Transverse colon (tissue), 4 donors: ENCODE measurements around the gene SFRP4. TPM values are rescaled to one million over a fixed set of nuclear protein-coding genes. Genes with fewer than 3 reads are reported as not detected.
A peak's percentile ranks its signal among the peaks of the same experiment; 100 is the strongest.

ENCODE experiments used
- DNase-seq: peaks from one replicate; pipeline ENCODE4 v3.0.0-alpha.2; 2019
- H3K27ac ChIP-seq, 4 donors: fragments of 200-600 bp; sonication (generic); 2 replicates each; pipeline ENCODE4 v1.5.1; 2016 to 2018; ENCODE audit warnings: inconsistent platforms in 4 of 4
- H3K27me3 ChIP-seq: fragments of 200-600 bp; sonication (generic); 2 replicates; pipeline ENCODE4 v1.5.1; 2017; ENCODE audit warnings: inconsistent platforms
- H3K36me3 ChIP-seq, 4 donors: fragments of 200-600 bp; sonication (generic); 2 replicates each; pipeline ENCODE4 v1.5.1; 2017 to 2019; ENCODE audit warnings: inconsistent platforms in 4 of 4
- H3K4me1 ChIP-seq, 4 donors: fragments of 200-600 bp; sonication (generic); 2 replicates each; pipeline ENCODE4 v1.5.1; 2017 to 2020; ENCODE audit warnings: inconsistent platforms in 4 of 4
- H3K4me3 ChIP-seq, 4 donors: fragments of 200-600 bp; sonication (generic); 1 replicate in 1 of 4; 2 replicates in 3 of 4; pipeline versions ENCODE4 v1.5.1 to v1.6.1; 2017 to 2019; ENCODE audit warnings: inconsistent platforms in 4 of 4
- H3K9me3 ChIP-seq, 2 donors: fragments of 200-600 bp; sonication (generic); 2 replicates each; pipeline ENCODE4 v1.5.1; 2017 to 2019; ENCODE audit warnings: inconsistent platforms in 2 of 2
- CTCF ChIP-seq, 5 experiments: fragments of 200-600 bp in 3 of 5; fragments of 450-650 bp in 2 of 5; sonication (generic) in 3 of 5; IDR thresholded peaks; 1 replicate in 2 of 5; 2 replicates in 3 of 5; pipeline ENCODE4 v1.5.1; 2016 to 2017; ENCODE audit warnings: antibody characterized with exemption in 5 of 5, inconsistent platforms in 3 of 5, mild to moderate bottlenecking in 2 of 5, moderate library complexity in 1 of 5
- EP300 ChIP-seq: sonication (generic); formaldehyde crosslinking; IDR thresholded peaks from one replicate; pipeline ENCODE4 v1.6.1; 2017; ENCODE audit warnings: antibody characterized with exemption, low read depth
- POLR2A ChIP-seq: fragments of 450-650 bp; IDR thresholded peaks from one replicate; pipeline ENCODE4 v1.6.1; 2016; ENCODE audit warnings: antibody characterized with exemption, mild to moderate bottlenecking, moderate library complexity
- POLR2AphosphoS5 ChIP-seq, 3 donors: sonication (generic); formaldehyde crosslinking; IDR thresholded peaks; one replicate each; pipeline ENCODE4 v1.6.1; 2016; ENCODE audit warnings: antibody characterized with exemption in 3 of 3
- WGBS, 2 donors: methylation state at CpG; one replicate each; pipeline ENCODE4 v1.1.5; 2018; ENCODE audit warnings: low coverage in 1 of 2; 5-methylcytosine and 5-hydroxymethylcytosine counted together
- in situ Hi-C, 4 donors: fragments of 200-750 bp; cut with MboI; loops; one replicate each; pipeline versions ENCODE4 v1.15.0 to v1.15.1; 2017; ENCODE audit warnings: low sequenced_read_pairs in 3 of 4, low pct_ligation_motif_present in 1 of 4, low pct_unique_long_range_greater_than_20kb in 1 of 4
- intact Hi-C: fragments of 100-400 bp; cut with DNase I; formaldehyde crosslinking; loops from one replicate; pipeline ENCODE4 v1.15.1; 2023; ENCODE audit warnings: low total_unique reads
- total RNA-seq, 4 donors: library from RNA; depleted of rRNA; stranded (reverse); fragments of >200 nt; gene quantifications; one replicate each; pipeline ENCODE4 v1.1.0, GENCODE V29; 2016

Gene SFRP4
- total RNA-seq, 4 donors from 2014 or later: 0.41 to 1.8 (median 0.64) TPM; not detected in 1

DNA sequence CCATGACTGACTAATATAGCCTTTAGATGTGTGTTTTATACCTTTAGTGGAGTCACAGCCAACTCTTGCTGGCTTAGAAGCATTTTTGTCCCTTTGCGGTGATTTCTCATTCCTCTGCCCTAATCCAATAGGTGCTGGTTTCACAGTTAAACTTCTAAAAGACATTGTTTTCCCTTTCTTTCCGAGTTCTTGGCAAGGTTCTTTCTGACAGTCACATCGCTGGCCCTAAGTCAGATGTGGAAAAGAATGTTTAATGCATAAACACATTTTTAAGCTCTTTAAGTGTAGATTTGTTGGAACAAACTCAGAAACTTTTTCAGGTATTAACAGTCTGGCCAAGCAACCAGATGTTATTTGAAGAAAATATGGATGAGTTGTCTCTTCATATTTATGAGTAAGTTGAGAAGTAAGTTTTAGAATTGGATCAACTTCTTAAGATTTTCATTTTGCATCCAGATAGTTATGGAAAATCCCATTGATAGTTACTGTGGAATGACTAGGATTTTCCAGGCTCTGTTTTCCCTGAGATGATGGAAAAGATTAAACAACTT lies 7.9 kb upstream of the SFRP4 start:
- no peaks in the 10 kb centered on the region for H3K27me3 ChIP-seq
- no peaks in the 10 kb centered on the region for H3K36me3 ChIP-seq
- peaks cover 0 to 8% of the 10 kb centered on the region in 2 donors for H3K9me3 ChIP-seq
- TF ChIP-seq EP300 (no peak), CTCF (IDR thresholded peaks at IDR 0.05) (no peak), POLR2A (no peak), POLR2AphosphoS5 (IDR thresholded peaks at IDR 0.05) (no peak)
- DNase-seq: no peak
- in situ Hi-C loops (loop anchor here (25.0 kb wide), 2 partner anchors 163 to 288 kb away; no protein-coding TSS in a partner anchor), intact Hi-C loops (no loop called here)
- 63 to 71% methylated on average over 3 of the region's 3 CpGs for WGBS, 2 donors
- H3K4me3 ChIP-seq: no peak overlapping the region
- peaks cover 0 to 14% (median 5%) of the 10 kb centered on the region in 4 donors for H3K4me1 ChIP-seq
- H3K27ac ChIP-seq: no peak overlapping the region

DNA sequence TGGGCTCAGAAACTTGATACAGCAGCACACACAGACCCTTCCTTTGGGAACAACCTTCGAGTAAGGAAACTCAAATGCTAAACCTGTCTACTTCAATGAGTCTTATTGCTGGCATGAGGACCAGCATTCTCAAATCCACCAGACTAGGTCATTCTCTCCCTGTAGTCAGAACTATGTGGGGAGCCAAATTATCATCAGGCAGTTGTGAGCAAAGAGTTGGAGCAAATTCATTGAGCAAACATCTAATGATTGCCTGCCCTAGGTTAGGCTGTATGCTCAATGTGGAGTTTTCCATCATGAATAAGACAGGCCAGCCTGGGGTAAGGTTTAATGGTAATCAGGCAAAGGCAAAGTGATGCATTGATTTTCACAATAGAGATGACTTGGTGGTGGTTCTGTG lies 7.4 kb upstream of the SFRP4 start:
- Histone ChIP-seq H3K4me3 (no peak overlapping the region), H3K27ac (no peak overlapping the region), H3K4me1 (peaks cover 0 to 14% (median 5%) of the 10 kb centered on the region in 4 donors), H3K27me3 (no peaks in the 10 kb centered on the region), H3K9me3 (peaks cover 0 to 8% of the 10 kb centered on the region in 2 donors), H3K36me3 (no peaks in the 10 kb centered on the region)
- 59% methylated on average over 1 of the region's 1 CpG; no CpG with 5 or more reads in 1 of the 2 donors for WGBS, 2 donors
- no peak for TF ChIP-seq POLR2A
- no peak for DNase-seq
- intact Hi-C loops: no loop called here
- in situ Hi-C loops: loop anchor here (25.0 kb wide), 2 partner anchors 163 to 288 kb away; no protein-coding TSS in a partner anchor

DNA sequence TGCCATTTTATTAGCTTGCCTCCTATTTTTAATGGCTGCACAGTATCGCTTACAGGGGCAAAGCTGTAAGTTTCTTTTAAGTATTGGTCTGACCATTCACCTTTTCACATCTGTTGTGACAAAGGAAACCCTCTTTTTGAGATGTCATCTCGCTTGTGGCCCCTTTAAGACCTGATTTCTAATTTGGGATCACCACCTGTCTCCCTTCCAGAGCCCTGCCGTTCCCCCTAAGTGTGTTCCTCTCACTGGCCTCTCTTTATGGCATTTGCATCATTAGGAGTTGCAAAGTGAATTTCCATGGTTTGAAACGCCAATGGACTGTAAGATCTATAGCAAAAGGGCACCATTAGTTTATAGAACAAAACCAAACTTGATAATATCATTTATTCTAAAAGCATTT lies 5.3 kb upstream of the SFRP4 start:
- H3K9me3 ChIP-seq: peaks cover 0 to 8% of the 10 kb centered on the region in 2 donors
- no peak overlapping the region for H3K27ac ChIP-seq
- peak overlapping the region in 1 of 4 donors; percentile 68 for H3K4me3 ChIP-seq
- in situ Hi-C loops: loop anchor here (25.0 kb wide), 2 partner anchors 165 to 290 kb away; no protein-coding TSS in a partner anchor
- peaks cover 1% of the 10 kb centered on the region for H3K27me3 ChIP-seq
- peaks cover 0 to 21% (median 7%) of the 10 kb centered on the region in 4 donors for H3K4me1 ChIP-seq
- WGBS, 2 donors: 60 to 68% methylated on average over 4 of the region's 4 CpGs
- H3K36me3 ChIP-seq: no peaks in the 10 kb centered on the region
- DNase-seq: no peak
- TF ChIP-seq POLR2A: no peak
- TF ChIP-seq CTCF (IDR thresholded peaks at IDR 0.05): no peak
- TF ChIP-seq EP300: no peak
- TF ChIP-seq POLR2AphosphoS5 (IDR thresholded peaks at IDR 0.05): no peak
- intact Hi-C loops: no loop called here

DNA sequence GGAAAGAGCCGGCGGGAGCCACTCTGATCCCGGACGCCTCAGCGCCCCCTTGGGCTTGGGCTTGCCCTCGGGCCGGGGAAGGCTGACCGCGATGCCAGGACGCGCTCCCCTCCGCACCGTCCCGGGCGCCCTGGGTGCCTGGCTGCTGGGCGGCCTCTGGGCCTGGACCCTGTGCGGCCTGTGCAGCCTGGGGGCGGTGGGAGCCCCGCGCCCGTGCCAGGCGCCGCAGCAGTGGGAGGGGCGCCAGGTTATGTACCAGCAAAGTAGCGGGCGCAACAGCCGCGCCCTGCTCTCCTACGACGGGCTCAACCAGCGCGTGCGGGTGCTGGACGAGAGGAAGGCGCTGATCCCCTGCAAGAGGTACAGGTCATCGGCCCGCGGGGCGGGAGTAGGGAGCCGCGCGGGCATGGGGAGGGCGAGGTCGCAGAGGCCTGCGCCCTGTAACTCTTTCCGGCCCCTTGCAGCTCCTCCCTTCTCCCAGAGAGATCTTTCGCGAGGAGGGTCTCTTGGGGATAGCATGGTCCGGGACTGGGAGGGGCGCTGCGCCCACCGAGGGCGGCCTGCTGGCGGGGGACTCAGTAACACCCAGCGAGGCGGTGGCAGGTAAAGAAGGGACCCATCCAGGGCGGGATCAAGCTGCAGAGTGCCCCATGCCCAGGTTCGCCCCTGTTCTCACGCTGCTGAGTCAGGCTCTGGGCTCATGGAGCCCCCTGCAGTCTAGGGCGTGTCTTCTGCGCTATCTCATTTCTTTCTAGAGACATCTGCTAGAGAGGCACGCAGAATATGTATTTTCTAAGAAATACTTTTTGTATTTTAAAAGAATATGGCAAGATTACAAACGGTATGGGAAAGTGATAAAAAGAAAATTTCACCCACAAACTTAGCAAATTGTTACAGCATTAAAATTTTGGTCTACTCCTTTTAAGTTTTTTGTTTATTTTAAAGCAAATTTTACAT lies 4.5 kb upstream of the SFRP4 start:
- peak; percentile 64 for DNase-seq
- peak overlapping the region; percentile 61 to 68 (median 64) for H3K4me3 ChIP-seq
- TF ChIP-seq POLR2AphosphoS5 (IDR thresholded peaks at IDR 0.05): peak in 1 of 3 donors; percentile 13
- TF ChIP-seq POLR2A: peak; percentile 15
- TF ChIP-seq CTCF (IDR thresholded peaks at IDR 0.05): no peak
- H3K9me3 ChIP-seq: peaks cover 0 to 8% of the 10 kb centered on the region in 2 donors
- in situ Hi-C loops (loop anchor here (25.0 kb wide), 2 partner anchors 166 to 291 kb away; no protein-coding TSS in a partner anchor), intact Hi-C loops (no loop called here)
- 0 to 7% methylated on average over 5 to 53 of the region's 63 CpGs for WGBS, 2 donors
- peak overlapping the region; percentile 85 to 87 (median 86) for H3K27ac ChIP-seq
- peaks cover 9% of the 10 kb centered on the region for H3K27me3 ChIP-seq
- H3K36me3 ChIP-seq: no peaks in the 10 kb centered on the region
- peaks cover 0 to 27% (median 14%) of the 10 kb centered on the region in 4 donors for H3K4me1 ChIP-seq
